Tibial nerve (tissue), 4 donors: Measurements from ENCODE around the gene KDM1B. TPM values are rescaled to one million over a fixed set of nuclear protein-coding genes. Genes with fewer than 3 reads are reported as not detected.

Experiments
- DNase-seq, 2 donors: peaks; one replicate each; pipeline ENCODE4 v3.0.0-alpha.2; 2019; ENCODE audit warnings: low spot score in 2 of 2
- H3K27ac ChIP-seq, 4 donors: fragments of 200-600 bp; sonication (generic) in 3 of 4; one replicate each; pipeline ENCODE4 v1.5.1; 2017 to 2019; ENCODE audit warnings: mild to moderate bottlenecking in 1 of 4
- H3K27me3 ChIP-seq, 2 donors: fragments of 200-600 bp; sonication (generic) in 1 of 2; one replicate each; pipeline versions ENCODE4 v1.5.1 to v1.6.0; 2017 to 2019
- H3K36me3 ChIP-seq, 3 donors: fragments of 200-600 bp; sonication (generic); one replicate each; pipeline ENCODE4 v1.5.1; 2018 to 2019
- H3K4me1 ChIP-seq, 4 donors: fragments of 200-600 bp; sonication (generic) in 3 of 4; one replicate each; pipeline ENCODE4 v1.5.1; 2017 to 2019
- H3K4me3 ChIP-seq, 4 donors: fragments of 200-600 bp; sonication (generic) in 3 of 4; one replicate each; pipeline ENCODE4 v1.5.1; 2017 to 2019; ENCODE audit warnings: mild to moderate bottlenecking in 1 of 4, moderate library complexity in 1 of 4
- H3K9me3 ChIP-seq, 4 donors: fragments of 200-600 bp; sonication (generic) in 3 of 4; one replicate each; pipeline ENCODE4 v1.5.1; 2017 to 2019
- EP300 ChIP-seq, 2 donors: sonication (generic); formaldehyde crosslinking; IDR thresholded peaks; one replicate each; pipeline ENCODE4 v1.6.1; 2017; ENCODE audit warnings: antibody characterized with exemption in 2 of 2, mild to moderate bottlenecking in 1 of 2
- POLR2A ChIP-seq, 2 donors: fragments of 450-650 bp; IDR thresholded peaks; one replicate each; pipeline ENCODE4 v1.6.1; 2017; ENCODE audit warnings: antibody characterized with exemption in 2 of 2, mild to moderate bottlenecking in 2 of 2, moderate library complexity in 2 of 2
- WGBS, 2 donors: methylation state at CpG; one replicate each; pipeline ENCODE4 v1.1.5; 2018; 5-methylcytosine and 5-hydroxymethylcytosine counted together
- total RNA-seq, 4 donors: library from RNA; depleted of rRNA; stranded (reverse); fragments of >200 nt; gene quantifications; one replicate each; pipeline ENCODE4 v1.1.0, GENCODE V29; 2016
- TF ChIP-seq, protein P1 (sequence below), 5 experiments: fragments of 200-600 bp in 3 of 5; fragments of 450-650 bp in 2 of 5; sonication (generic) in 3 of 5; IDR thresholded peaks; one replicate each; pipeline ENCODE4 v1.5.1; 2016 to 2019; ENCODE audit warnings: antibody characterized with exemption in 5 of 5, mild to moderate bottlenecking in 3 of 5, moderate library complexity in 2 of 5

The KDM1B gene
- total RNA-seq, 4 donors from 2014 or later: 9.4 to 16.5 (median 15.2) TPM

DNA sequence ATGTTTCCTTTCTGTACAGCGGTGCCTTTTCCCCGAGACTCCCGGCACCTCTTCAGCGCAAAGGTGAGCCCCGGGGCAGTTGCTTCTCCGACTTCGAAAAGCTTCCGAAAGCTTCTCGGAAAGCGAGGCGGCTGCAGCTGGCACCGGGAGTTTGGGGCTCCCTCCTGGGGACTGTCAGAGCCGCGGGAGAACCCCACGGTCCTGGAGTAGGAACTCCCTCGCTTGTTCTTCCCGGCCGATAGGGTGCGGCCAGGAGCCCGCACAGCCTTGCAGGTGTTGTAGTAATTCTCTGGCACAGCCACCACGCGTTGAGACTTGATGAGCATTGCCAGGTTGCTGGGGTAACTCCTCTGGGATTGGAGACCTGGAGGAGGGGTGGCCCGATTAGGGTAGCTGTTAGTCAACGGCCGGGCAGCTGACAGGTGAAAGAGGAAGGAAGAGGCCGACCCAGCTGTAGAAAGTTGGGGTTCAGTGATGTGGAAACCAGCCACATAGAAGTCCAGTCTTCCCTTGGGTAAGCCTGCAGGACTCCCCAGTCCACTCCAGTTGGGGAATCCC lies 721 bp downstream of the KDM1B start:
- no peaks in the 10 kb centered on the region for H3K9me3 ChIP-seq
- 3 to 6% methylated on average over 22 to 25 of the region's 26 CpGs for WGBS, 2 donors
- TF ChIP-seq, protein P1, sequence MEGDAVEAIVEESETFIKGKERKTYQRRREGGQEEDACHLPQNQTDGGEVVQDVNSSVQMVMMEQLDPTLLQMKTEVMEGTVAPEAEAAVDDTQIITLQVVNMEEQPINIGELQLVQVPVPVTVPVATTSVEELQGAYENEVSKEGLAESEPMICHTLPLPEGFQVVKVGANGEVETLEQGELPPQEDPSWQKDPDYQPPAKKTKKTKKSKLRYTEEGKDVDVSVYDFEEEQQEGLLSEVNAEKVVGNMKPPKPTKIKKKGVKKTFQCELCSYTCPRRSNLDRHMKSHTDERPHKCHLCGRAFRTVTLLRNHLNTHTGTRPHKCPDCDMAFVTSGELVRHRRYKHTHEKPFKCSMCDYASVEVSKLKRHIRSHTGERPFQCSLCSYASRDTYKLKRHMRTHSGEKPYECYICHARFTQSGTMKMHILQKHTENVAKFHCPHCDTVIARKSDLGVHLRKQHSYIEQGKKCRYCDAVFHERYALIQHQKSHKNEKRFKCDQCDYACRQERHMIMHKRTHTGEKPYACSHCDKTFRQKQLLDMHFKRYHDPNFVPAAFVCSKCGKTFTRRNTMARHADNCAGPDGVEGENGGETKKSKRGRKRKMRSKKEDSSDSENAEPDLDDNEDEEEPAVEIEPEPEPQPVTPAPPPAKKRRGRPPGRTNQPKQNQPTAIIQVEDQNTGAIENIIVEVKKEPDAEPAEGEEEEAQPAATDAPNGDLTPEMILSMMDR (IDR thresholded peaks at IDR 0.05): no peak
- TF ChIP-seq EP300 (IDR thresholded peaks at IDR 0.05) (no peak), POLR2A (IDR thresholded peaks at IDR 0.05) (no peak)
- peaks cover 0 to 16% (median 3%) of the 10 kb centered on the region in 3 donors for H3K36me3 ChIP-seq
- H3K27me3 ChIP-seq: no peaks in the 10 kb centered on the region
- H3K27ac ChIP-seq: peak overlapping the region in 3 of 4 donors; percentile 81 to 92 (median 83)
- peak overlapping the region; percentile 56 to 92 (median 72) for H3K4me3 ChIP-seq
- peaks cover 0 to 30% (median 6%) of the 10 kb centered on the region in 4 donors for H3K4me1 ChIP-seq
- DNase-seq: peak in 1 of 2 donors; percentile 24

DNA sequence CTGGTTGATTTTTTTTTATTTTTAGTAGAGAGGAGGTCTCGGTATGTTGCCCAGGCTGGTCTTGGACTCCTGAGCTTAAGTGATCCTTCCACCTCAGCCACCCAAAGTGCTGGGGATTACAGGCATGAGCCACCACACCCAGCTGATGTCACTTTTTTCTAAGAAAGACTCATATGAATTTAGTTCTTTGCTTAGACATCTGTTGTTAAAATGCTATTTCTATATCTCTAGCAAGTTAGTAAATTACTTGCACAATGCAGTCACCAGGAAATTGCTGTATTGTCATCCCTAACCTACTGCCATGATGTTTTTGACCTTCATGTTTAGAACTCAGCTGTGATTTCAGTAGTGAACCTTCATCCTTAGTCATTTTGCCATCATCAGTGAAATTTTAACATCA lies 5.7 kb downstream of the KDM1B start:
- no peak for DNase-seq
- H3K36me3 ChIP-seq: peaks cover 0 to 64% (median 3%) of the 10 kb centered on the region in 3 donors
- WGBS, 2 donors: 88 to 100% methylated on average over 1 of the region's 1 CpG
- TF ChIP-seq, protein P1 (IDR thresholded peaks at IDR 0.05): no peak
- TF ChIP-seq EP300 (IDR thresholded peaks at IDR 0.05): no peak
- no peak overlapping the region for H3K4me3 ChIP-seq
- H3K27me3 ChIP-seq: no peaks in the 10 kb centered on the region
- no peak overlapping the region for H3K27ac ChIP-seq
- H3K4me1 ChIP-seq: peaks cover 0 to 7% (median 4%) of the 10 kb centered on the region in 4 donors
- H3K9me3 ChIP-seq: no peaks in the 10 kb centered on the region

DNA sequence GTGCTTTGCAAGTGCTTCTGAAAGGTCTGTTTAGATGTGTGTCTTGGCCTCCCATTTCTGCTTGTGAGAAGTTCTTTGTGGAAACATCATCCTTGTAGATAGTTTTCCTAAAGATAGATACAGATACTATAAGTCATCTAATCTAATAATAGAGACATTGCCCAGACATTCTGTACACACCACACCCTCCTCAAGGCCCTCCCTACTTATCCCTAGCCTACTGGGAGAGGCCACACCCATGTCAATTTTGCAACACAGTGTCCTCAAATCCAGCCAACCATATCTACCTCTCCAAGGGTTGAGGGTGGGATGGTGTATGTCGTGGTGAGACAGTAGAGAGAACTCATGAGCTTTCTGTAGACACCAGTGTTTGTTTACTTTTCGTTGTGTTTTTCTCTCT lies 6.2 kb downstream of the KDM1B start:
- Histone ChIP-seq H3K4me3 (no peak overlapping the region), H3K27ac (no peak overlapping the region), H3K9me3 (no peaks in the 10 kb centered on the region), H3K27me3 (no peaks in the 10 kb centered on the region), H3K4me1 (peaks cover 0 to 2% (median under 1%) of the 10 kb centered on the region in 4 donors), H3K36me3 (peaks cover 0 to 70% (median 3%) of the 10 kb centered on the region in 3 donors)
- 85 to 93% methylated on average over 2 of the region's 2 CpGs for WGBS, 2 donors
- DNase-seq: no peak
- TF ChIP-seq EP300 (IDR thresholded peaks at IDR 0.05) (no peak), POLR2A (IDR thresholded peaks at IDR 0.05) (no peak)
- TF ChIP-seq, protein P1 (IDR thresholded peaks at IDR 0.05): no peak

DNA sequence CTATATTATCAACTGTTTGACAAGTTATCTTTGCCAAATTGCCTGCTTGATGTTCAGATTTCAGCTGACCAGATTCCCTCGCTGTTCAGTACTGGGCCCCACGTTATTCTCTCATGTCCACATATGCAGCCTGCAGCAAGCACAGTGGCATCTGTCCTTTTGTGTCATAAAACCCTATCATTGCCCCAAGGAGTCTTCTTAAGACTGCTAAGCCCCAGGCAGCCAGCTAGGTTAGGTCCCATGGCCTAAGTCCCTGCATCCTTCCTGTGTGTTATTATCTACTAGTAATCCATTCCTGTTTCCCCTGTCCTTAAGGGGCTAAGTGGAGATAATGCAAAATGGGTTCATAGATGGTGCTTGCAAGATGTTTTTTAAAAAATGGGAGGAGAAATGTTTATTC lies 7.2 kb downstream of the KDM1B start:
- Histone ChIP-seq H3K4me1 (no peaks in the 10 kb centered on the region), H3K27me3 (no peaks in the 10 kb centered on the region), H3K36me3 (peaks cover 0 to 79% (median 3%) of the 10 kb centered on the region in 3 donors), H3K9me3 (no peaks in the 10 kb centered on the region), H3K4me3 (no peak overlapping the region), H3K27ac (no peak overlapping the region)
- DNase-seq: no peak
- TF ChIP-seq POLR2A (IDR thresholded peaks at IDR 0.05) (no peak), EP300 (IDR thresholded peaks at IDR 0.05) (no peak)
- TF ChIP-seq, protein P1 (IDR thresholded peaks at IDR 0.05): no peak
- WGBS, 2 donors: 81 to 91% methylated on average over 2 of the region's 2 CpGs

DNA sequence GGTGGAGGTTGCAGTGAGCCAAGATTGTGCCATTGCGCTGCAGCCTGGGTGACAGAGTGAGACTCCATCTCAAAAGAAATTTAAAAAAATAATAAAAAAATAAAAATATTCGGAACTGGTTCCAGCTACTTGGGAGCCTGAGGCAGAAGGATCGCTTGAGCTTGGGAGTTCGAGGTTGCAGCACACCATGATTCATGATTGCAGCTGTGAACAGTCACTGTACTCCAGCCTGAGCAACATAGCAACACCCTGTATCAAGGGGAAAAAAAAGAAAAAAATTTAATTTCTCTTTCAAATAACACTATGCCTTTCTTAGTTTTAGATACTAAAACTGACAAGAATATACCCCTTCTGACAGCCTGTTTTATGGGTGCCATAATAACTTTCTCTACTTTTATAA lies 10.5 kb downstream of the KDM1B start:
- peaks cover 0 to 98% (median 2%) of the 10 kb centered on the region in 3 donors for H3K36me3 ChIP-seq
- TF ChIP-seq POLR2A (IDR thresholded peaks at IDR 0.05): no peak
- TF ChIP-seq, protein P1 (IDR thresholded peaks at IDR 0.05): no peak
- no peak for TF ChIP-seq EP300 (IDR thresholded peaks at IDR 0.05)
- H3K9me3 ChIP-seq: peaks cover 0 to 11% (median 0%) of the 10 kb centered on the region in 4 donors
- no peak overlapping the region for H3K27ac ChIP-seq
- WGBS, 2 donors: 94 to 96% methylated on average over 4 of the region's 4 CpGs
- no peak for DNase-seq
- H3K4me1 ChIP-seq: no peaks in the 10 kb centered on the region
- H3K27me3 ChIP-seq: no peaks in the 10 kb centered on the region
- H3K4me3 ChIP-seq: no peak overlapping the region
